Left lung (tissue), 10 donors: Measurements from ENCODE around the gene ATP13A1. TPM values are rescaled to one million over a fixed set of nuclear protein-coding genes. Genes with fewer than 3 reads are reported as not detected.
"Not testable (repeated sequence)": the region's sequence is repeated elsewhere in the genome, so short reads cannot be mapped to it uniquely, and the experiment has no call there.

Experiments used
- ATAC-seq: fragments of 200-7000 bp; cut with Tn5 transposase; one replicate; pipeline ENCODE4 v1.9.1; 2020; ENCODE audit warnings: moderate library complexity
- DNase-seq, 4 donors: peaks; one replicate each; pipeline ENCODE4 v3.0.0-alpha.2; 2013 to 2020
- H3K27ac ChIP-seq, 2 donors: fragments of 200-600 bp; sonication (generic) in 1 of 2; one replicate each; pipeline versions ENCODE4 v1.5.0 to v1.8.0; 2020 to 2021
- H3K27me3 ChIP-seq, 2 donors: fragments of 200-600 bp; sonication (generic) in 1 of 2; one replicate each; pipeline versions ENCODE4 v1.5.0 to v1.8.0; 2020 to 2021
- H3K36me3 ChIP-seq, 2 donors: fragments of 200-600 bp; sonication (generic) in 1 of 2; one replicate each; pipeline versions ENCODE4 v1.5.0 to v1.8.0; 2020 to 2021
- H3K4me1 ChIP-seq, 2 donors: fragments of 200-600 bp; one replicate each; pipeline ENCODE4 v1.8.0; 2021
- H3K4me3 ChIP-seq, 2 donors: fragments of 200-600 bp; sonication (generic) in 1 of 2; one replicate each; pipeline versions ENCODE4 v1.5.0 to v1.8.0; 2020 to 2021; ENCODE audit warnings: mild to moderate bottlenecking in 1 of 2
- H3K9me3 ChIP-seq, 2 donors: fragments of 200-600 bp; sonication (generic) in 1 of 2; one replicate each; pipeline versions ENCODE4 v1.5.0 to v1.8.0; 2020 to 2021
- intact Hi-C, 2 donors: fragments of 100-400 bp; cut with DNase I; formaldehyde crosslinking; loops; one replicate each; pipeline versions ENCODE4 v1.11.2 to v1.14.2; 2022
- polyA plus RNA-seq, 6 donors: library from polyadenylated mRNA; unstranded; fragments of 120-200 nt; gene quantifications; one replicate each; pipeline ENCODE4 v1.2.1, GENCODE V29; 2013; ENCODE audit not compliant: insufficient read length in 6 of 6
- total RNA-seq, 2 donors: library from RNA; stranded (reverse); fragmentation: NEBNext Ultra II Directional; extraction: Animal tissue kit (Norgen Biotek cat#: 25700); gene quantifications; one replicate each; pipeline ENCODE4 v1.2.1, GENCODE V29; 2021
- TF ChIP-seq, protein P1 (sequence below), 2 donors: fragments of 200-600 bp; sonication (generic) in 1 of 2; IDR thresholded peaks; one replicate each; pipeline versions ENCODE4 v1.5.0 to v1.8.0; 2021; ENCODE audit warnings: antibody characterized with exemption in 2 of 2
- donor health status: DM: no; HTN: yes; CAD: no.
- donor health status: DM: no; HTN: no; CAD: no.

The ATP13A1 gene
- total and polyA plus RNA-seq, 8 donors, result 39.3 to 74.8 (median 45.5) TPM

DNA sequence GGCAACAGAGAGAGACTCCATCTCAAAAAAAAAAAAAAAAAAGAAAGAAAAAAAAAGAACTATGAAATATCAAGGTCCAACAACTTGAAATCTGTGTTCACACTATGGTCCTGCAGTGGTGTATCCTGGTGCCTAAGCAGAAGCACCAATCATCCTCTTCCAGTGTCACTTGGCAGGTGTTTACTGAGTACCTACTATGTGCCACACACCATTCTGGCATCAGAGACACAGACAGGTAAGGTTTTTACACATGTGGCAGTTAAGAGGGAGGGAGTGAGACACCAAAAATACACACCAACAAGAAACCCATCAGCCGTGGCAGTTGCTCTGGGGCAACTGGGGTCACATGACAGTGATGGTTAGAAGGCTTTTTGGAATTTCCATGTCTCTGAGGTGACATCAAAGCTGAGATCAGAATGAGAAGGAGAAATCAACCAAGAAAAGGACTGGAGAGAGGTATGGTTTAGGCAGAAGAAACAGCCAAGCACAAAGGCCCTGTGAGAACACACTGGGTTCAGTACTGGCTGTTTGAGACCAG, 62.6 kb downstream of the ATP13A1 start:
- H3K9me3 ChIP-seq, result no peaks in the 10 kb centered on the region
- DNase-seq (peak in 1 of 4 donors; percentile 1), ATAC-seq (no peak)
- H3K36me3 ChIP-seq, result no peaks in the 10 kb centered on the region
- H3K4me3 ChIP-seq, result no peak overlapping the region
- intact Hi-C loops, result no loop called here
- peaks cover 0 to 1% of the 10 kb centered on the region in 2 donors for H3K4me1 ChIP-seq
- TF ChIP-seq, protein P1, sequence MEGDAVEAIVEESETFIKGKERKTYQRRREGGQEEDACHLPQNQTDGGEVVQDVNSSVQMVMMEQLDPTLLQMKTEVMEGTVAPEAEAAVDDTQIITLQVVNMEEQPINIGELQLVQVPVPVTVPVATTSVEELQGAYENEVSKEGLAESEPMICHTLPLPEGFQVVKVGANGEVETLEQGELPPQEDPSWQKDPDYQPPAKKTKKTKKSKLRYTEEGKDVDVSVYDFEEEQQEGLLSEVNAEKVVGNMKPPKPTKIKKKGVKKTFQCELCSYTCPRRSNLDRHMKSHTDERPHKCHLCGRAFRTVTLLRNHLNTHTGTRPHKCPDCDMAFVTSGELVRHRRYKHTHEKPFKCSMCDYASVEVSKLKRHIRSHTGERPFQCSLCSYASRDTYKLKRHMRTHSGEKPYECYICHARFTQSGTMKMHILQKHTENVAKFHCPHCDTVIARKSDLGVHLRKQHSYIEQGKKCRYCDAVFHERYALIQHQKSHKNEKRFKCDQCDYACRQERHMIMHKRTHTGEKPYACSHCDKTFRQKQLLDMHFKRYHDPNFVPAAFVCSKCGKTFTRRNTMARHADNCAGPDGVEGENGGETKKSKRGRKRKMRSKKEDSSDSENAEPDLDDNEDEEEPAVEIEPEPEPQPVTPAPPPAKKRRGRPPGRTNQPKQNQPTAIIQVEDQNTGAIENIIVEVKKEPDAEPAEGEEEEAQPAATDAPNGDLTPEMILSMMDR (IDR thresholded peaks at IDR 0.05), result no peak
- no peaks in the 10 kb centered on the region for H3K27me3 ChIP-seq
- H3K27ac ChIP-seq, result no peak overlapping the region

DNA sequence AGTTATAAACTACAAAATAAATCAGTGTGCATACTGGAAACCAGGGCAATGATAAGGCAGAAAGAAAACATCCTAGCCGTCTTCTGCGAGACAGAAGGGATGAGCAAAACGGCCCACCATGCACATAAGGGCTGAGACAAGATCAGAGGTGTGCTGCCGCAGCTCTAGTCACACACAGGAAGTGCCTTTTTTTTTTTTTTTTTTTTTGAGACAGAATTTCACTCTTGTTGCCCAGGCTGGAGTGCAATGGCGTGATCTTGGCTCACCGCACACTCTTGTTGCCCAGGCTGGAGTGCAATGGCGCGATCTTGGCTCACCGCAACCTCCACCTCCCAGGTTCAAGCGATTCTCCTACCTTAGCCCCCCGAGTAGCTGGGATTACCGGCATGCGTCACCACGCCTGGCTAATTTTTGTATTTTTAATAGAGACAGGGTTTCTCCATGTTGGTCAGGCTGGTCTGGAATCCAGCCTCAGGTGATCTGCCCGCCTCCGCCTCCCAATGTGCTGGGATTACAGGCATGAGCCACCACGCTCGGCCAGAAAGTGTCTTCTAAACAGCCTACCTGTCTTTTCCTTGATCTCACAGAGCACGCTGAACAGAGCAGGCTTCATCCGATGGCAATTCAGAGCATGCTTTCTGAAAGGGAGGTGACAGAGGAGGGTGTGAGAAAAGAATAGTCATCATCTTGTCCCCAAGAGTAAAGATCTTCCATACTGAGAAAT, 64.6 kb downstream of the ATP13A1 start:
- H3K36me3 ChIP-seq, intact Hi-C loops, H3K9me3 ChIP-seq, H3K4me3 ChIP-seq, ATAC-seq, H3K27me3 ChIP-seq: not testable (repeated sequence)
- DNase-seq, result peak in 1 of 4 donors; percentile 33
- Histone ChIP-seq H3K27ac (peak overlapping the region in 1 of 2 donors; percentile 18), H3K4me1 (peaks cover 6 to 18% of the 10 kb centered on the region in 2 donors)

DNA sequence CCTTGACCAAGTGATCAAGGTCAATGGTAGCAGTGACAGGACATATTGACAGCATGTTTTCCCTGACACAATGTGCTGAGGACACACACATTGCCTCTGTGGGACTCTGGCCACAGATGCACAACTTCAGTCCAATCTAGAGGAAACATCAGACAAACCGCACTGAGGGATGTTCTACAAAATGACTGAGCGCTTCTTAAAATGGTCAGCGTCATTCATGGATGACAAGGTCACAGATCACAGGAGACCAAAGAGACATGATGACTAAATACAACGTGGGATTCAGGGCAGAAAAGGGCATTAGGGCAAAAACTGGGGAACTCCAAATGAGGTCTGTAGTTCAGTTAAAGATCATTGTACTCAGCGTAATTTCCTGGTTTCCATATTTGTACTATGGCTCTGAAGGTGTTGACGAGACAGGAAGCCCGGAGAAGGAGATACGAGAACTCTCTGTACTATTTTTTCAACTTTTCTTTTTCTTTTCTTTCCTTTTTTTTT, 65.6 kb downstream of the ATP13A1 start:
- peak overlapping the region in 1 of 2 donors; percentile 10 for H3K27ac ChIP-seq

More for the DNA sequence above, 65.6 kb downstream of the ATP13A1 start:
- TF ChIP-seq, protein P1 (IDR thresholded peaks at IDR 0.05), result no peak
- ATAC-seq (no peak), DNase-seq (no peak)
- Histone ChIP-seq H3K4me1 (peaks cover 6 to 18% of the 10 kb centered on the region in 2 donors), H3K4me3 (no peak overlapping the region), H3K27me3 (no peaks in the 10 kb centered on the region), H3K36me3 (no peaks in the 10 kb centered on the region), H3K9me3 (no peaks in the 10 kb centered on the region)
- intact Hi-C loops, result no loop called here

Other genes starting within 250 kb of the ATP13A1 start
- gene TSSK6, start 148.1 kb downstream of the ATP13A1 start, total RNA-seq, result 1 to 10 TPM; 1.3 to 1.4 TPM
- gene TSSK6, start 148.1 kb downstream of the ATP13A1 start, polyA plus RNA-seq, result 1 to 10 TPM in 4 of 6 donors, under 1 TPM in 2; 0.67 to 1.4 (median 1.2) TPM
- gene NDUFA13, start 147.5 kb downstream of the ATP13A1 start, total RNA-seq, result 100 to 1,000 TPM; 246 to 303 TPM
- 100 to 1,000 TPM; 169 to 214 (median 208) TPM for gene NDUFA13, start 147.5 kb downstream of the ATP13A1 start, polyA plus RNA-seq
- 1 to 10 TPM; 2.7 to 3.5 TPM for gene YJEFN3, start 134.8 kb downstream of the ATP13A1 start, total RNA-seq
- 10 to 100 TPM in 5 of 6 donors, 1 to 10 TPM in 1; 8.8 to 13.6 (median 12.3) TPM for gene YJEFN3, start 134.8 kb downstream of the ATP13A1 start, polyA plus RNA-seq
- gene CILP2, start 125.4 kb downstream of the ATP13A1 start, total RNA-seq, result 10 to 100 TPM in 1 of 2 donors, under 1 TPM in 1; 0.31 to 17.8 TPM
- gene CILP2, start 125.4 kb downstream of the ATP13A1 start, polyA plus RNA-seq, result under 1 TPM; 0.14 to 0.51 (median 0.23) TPM
- gene PBX4, start 45.0 kb downstream of the ATP13A1 start, total RNA-seq, result 1 to 10 TPM; 1.8 to 3.4 TPM
- 10 to 100 TPM; 14.0 to 22.0 (median 18.0) TPM for gene PBX4, start 45.0 kb downstream of the ATP13A1 start, polyA plus RNA-seq
- gene LPAR2, start 35.5 kb downstream of the ATP13A1 start, total RNA-seq, result 10 to 100 TPM; 16.1 to 36.2 TPM
- gene LPAR2, start 35.5 kb downstream of the ATP13A1 start, polyA plus RNA-seq, result 10 to 100 TPM; 39.5 to 60.8 (median 45.5) TPM
- 10 to 100 TPM; 21.5 to 57.2 TPM for gene GMIP, start 20.0 kb downstream of the ATP13A1 start, total RNA-seq
- gene GMIP, start 20.0 kb downstream of the ATP13A1 start, polyA plus RNA-seq, result 10 to 100 TPM in 5 of 6 donors, 1 to 10 TPM in 1; 9.1 to 12.9 (median 10.7) TPM
- 10 to 100 TPM in 1 of 2 donors, 1 to 10 TPM in 1; 9.7 to 13.6 TPM for gene ZNF101, start 5.2 kb upstream of the ATP13A1 start, total RNA-seq
- gene ZNF101, start 5.2 kb upstream of the ATP13A1 start, polyA plus RNA-seq, result 10 to 100 TPM; 11.6 to 17.5 (median 13.9) TPM
- 1 to 10 TPM; 4.7 to 4.8 TPM for gene ZNF14, start 69.4 kb upstream of the ATP13A1 start, total RNA-seq
- 10 to 100 TPM; 10.8 to 15.3 (median 13.2) TPM for gene ZNF14, start 69.4 kb upstream of the ATP13A1 start, polyA plus RNA-seq
- gene ZNF506, start 158.1 kb upstream of the ATP13A1 start, total RNA-seq, result 10 to 100 TPM; 16.8 to 18.6 TPM
- gene ZNF506, start 158.1 kb upstream of the ATP13A1 start, polyA plus RNA-seq, result 10 to 100 TPM; 33.7 to 45.0 (median 42.2) TPM
- gene ZNF253, start 202.2 kb upstream of the ATP13A1 start, total RNA-seq, result 10 to 100 TPM in 1 of 2 donors, 1 to 10 TPM in 1; 9.1 to 11.4 TPM
- gene ZNF253, start 202.2 kb upstream of the ATP13A1 start, polyA plus RNA-seq, result 10 to 100 TPM; 27.6 to 36.8 (median 33.9) TPM
- gene ZNF93, start 237.3 kb upstream of the ATP13A1 start, total RNA-seq, result 1 to 10 TPM; 6.2 to 8.3 TPM
- 10 to 100 TPM; 14.0 to 19.4 (median 16.5) TPM for gene ZNF93, start 237.3 kb upstream of the ATP13A1 start, polyA plus RNA-seq